MM.1S (cell line): ENCODE data around the gene CRYZL1.
A peak's percentile ranks its signal among the peaks of the same experiment; 100 is the strongest.

ENCODE experiments used
- DNase-seq: peaks from one replicate; pipeline ENCODE4 v3.0.0-alpha.2; 2015
- H2AFZ ChIP-seq: fragments of 300-600 bp; sonication (generic); 2 replicates; pipeline ENCODE4 v1.6.0; 2016; ENCODE audit warnings: antibody characterized with exemption, low read length
- H3F3A ChIP-seq: fragments of 300-600 bp; sonication (generic); 2 replicates; pipeline ENCODE4 v1.6.1; 2016; ENCODE audit warnings: mild to moderate bottlenecking, antibody characterized with exemption, low read length, moderate library complexity, mixed read lengths; ENCODE audit not compliant: insufficient read depth
- H3K27ac ChIP-seq: fragments of 300-600 bp; sonication (generic); 2 replicates; pipeline ENCODE4 v1.5.1; 2016; ENCODE audit warnings: mild to moderate bottlenecking, low read length
- H3K27me3 ChIP-seq: fragments of 300-600 bp; sonication (generic); replicated peaks from 2 replicates; pipeline ENCODE4 v1.6.0; 2016; ENCODE audit warnings: low read length; ENCODE audit not compliant: insufficient read depth
- H3K36me3 ChIP-seq: fragments of 300-600 bp; sonication (generic); replicated peaks from 2 replicates; pipeline ENCODE4 v1.6.1; 2016; ENCODE audit warnings: mild to moderate bottlenecking, low read length, mixed read lengths; ENCODE audit not compliant: insufficient read depth
- H3K4me1 ChIP-seq: fragments of 300-600 bp; sonication (generic); 2 replicates; pipeline ENCODE4 v1.6.1; 2016; ENCODE audit warnings: low read length, mixed read lengths
- H3K4me2 ChIP-seq: fragments of 300-600 bp; sonication (generic); 2 replicates; pipeline ENCODE4 v1.6.0; 2016; ENCODE audit warnings: low read depth, low read length
- H3K4me3 ChIP-seq: fragments of 300-600 bp; sonication (generic); 2 replicates; pipeline ENCODE4 v1.5.1; 2016; ENCODE audit warnings: low read length, mixed read lengths
- H3K79me2 ChIP-seq: fragments of 300-600 bp; sonication (generic); 2 replicates; pipeline ENCODE4 v1.6.1; 2016; ENCODE audit warnings: mixed run types, low read length, mixed read lengths
- H3K9ac ChIP-seq: fragments of 300-600 bp; sonication (generic); 2 replicates; pipeline ENCODE4 v1.6.1; 2016; ENCODE audit warnings: low read length, mixed read lengths
- H3K9me2 ChIP-seq: fragments of 300-600 bp; sonication (generic); replicated peaks from 2 replicates; pipeline ENCODE4 v1.6.1; 2016; ENCODE audit warnings: mild to moderate bottlenecking, low read length, mixed read lengths; ENCODE audit not compliant: insufficient read depth
- H3K9me3 ChIP-seq: fragments of 300-600 bp; sonication (generic); replicated peaks from 2 replicates; pipeline ENCODE4 v1.6.1; 2016; ENCODE audit warnings: mild to moderate bottlenecking, low read length, mixed read lengths; ENCODE audit not compliant: insufficient read depth
- H4K20me1 ChIP-seq: fragments of 300-600 bp; sonication (generic); 2 replicates; pipeline ENCODE4 v1.6.1; 2016; ENCODE audit warnings: mild to moderate bottlenecking, low read length, moderate library complexity, mixed read lengths; ENCODE audit not compliant: insufficient read depth
- EZH2 ChIP-seq: fragments of 300-600 bp; sonication (generic); optimal IDR thresholded peaks from 2 replicates; pipeline ENCODE3; 2017; ENCODE audit warnings: low read depth, mild to moderate bottlenecking, antibody characterized with exemption, low read length, mixed read lengths
- EZH2phosphoT487 ChIP-seq: fragments of 300-600 bp; sonication (generic); IDR thresholded peaks from 2 replicates; pipeline ENCODE4 v1.6.1; 2018; ENCODE audit warnings: antibody characterized with exemption, low read length
- TF ChIP-seq, protein P1 (sequence below): fragments of 300-600 bp; sonication (generic); IDR thresholded peaks from 2 replicates; pipeline ENCODE4 v1.5.1; 2016; ENCODE audit warnings: antibody characterized with exemption, low read length, mixed read lengths

CRYZL1 gene

DNA sequence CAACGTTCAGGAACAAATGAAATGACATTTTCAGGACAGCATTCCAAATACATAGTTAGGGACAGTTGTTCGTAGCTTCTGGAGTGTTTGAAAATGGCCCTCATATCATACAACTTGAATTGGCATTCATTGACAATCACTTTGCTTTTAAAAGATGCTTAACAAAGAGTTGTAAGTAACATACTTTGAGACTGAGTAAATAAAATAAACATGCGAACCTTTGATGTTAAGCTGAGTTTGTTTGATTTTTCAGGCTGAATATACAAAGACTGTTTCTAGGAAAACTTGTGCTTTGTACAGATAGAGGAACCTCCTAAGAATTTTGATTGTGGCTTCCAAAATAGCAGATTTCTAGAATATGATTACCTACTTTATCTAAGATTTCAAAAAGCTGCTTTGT lies 46.1 kb upstream of the CRYZL1 start:
- TF ChIP-seq EZH2 (no peak), EZH2phosphoT487 (no peak)
- TF ChIP-seq, protein P1, sequence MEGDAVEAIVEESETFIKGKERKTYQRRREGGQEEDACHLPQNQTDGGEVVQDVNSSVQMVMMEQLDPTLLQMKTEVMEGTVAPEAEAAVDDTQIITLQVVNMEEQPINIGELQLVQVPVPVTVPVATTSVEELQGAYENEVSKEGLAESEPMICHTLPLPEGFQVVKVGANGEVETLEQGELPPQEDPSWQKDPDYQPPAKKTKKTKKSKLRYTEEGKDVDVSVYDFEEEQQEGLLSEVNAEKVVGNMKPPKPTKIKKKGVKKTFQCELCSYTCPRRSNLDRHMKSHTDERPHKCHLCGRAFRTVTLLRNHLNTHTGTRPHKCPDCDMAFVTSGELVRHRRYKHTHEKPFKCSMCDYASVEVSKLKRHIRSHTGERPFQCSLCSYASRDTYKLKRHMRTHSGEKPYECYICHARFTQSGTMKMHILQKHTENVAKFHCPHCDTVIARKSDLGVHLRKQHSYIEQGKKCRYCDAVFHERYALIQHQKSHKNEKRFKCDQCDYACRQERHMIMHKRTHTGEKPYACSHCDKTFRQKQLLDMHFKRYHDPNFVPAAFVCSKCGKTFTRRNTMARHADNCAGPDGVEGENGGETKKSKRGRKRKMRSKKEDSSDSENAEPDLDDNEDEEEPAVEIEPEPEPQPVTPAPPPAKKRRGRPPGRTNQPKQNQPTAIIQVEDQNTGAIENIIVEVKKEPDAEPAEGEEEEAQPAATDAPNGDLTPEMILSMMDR = no peak
- H3K4me3 ChIP-seq = no peak overlapping the region
- H3K9me3 ChIP-seq = no peaks in the 10 kb centered on the region
- no peak overlapping the region for H3K9ac ChIP-seq
- H3F3A ChIP-seq = peaks cover 33% of the 10 kb centered on the region
- no peak overlapping the region for H3K4me2 ChIP-seq
- H3K4me1 ChIP-seq = peaks cover 48% of the 10 kb centered on the region
- DNase-seq = peak; percentile 5
- no peaks in the 10 kb centered on the region for H3K9me2 ChIP-seq
- no peaks in the 10 kb centered on the region for H3K27me3 ChIP-seq
- no peak overlapping the region for H3K27ac ChIP-seq
- H2AFZ ChIP-seq = no peak overlapping the region
- no peaks in the 10 kb centered on the region for H3K36me3 ChIP-seq
- no peaks in the 10 kb centered on the region for H4K20me1 ChIP-seq
- peaks cover 75% of the 10 kb centered on the region for H3K79me2 ChIP-seq

DNA sequence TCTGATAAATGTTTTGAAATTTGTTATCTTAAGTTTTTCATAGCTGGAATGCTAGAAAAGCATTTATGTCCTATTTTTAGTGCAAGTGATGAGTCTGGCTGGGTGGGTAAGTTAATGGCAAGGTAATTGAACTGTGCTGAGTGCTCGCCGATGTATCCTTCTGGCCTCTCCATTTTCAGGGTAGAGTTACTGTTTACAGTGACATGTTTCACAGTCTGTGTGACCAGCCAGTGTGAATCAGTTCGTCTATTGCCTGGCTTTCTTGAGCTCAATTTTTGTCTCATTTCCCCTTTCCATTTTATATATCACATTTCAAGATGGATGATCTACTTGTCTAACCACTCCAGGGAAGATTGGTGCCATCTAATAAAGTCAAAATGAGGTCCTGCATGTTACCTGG lies 44.8 kb upstream of the CRYZL1 start:
- peaks cover 38% of the 10 kb centered on the region for H3K4me1 ChIP-seq
- H3K79me2 ChIP-seq = peaks cover 68% of the 10 kb centered on the region
- no peaks in the 10 kb centered on the region for H3K9me2 ChIP-seq
- no peaks in the 10 kb centered on the region for H3K9me3 ChIP-seq
- peak overlapping the region; percentile 53 for H3K4me3 ChIP-seq
- H3K27ac ChIP-seq = peak overlapping the region; percentile 83; the same call in 1 of the 2 replicates
- no peaks in the 10 kb centered on the region for H4K20me1 ChIP-seq
- peak; percentile 5 for DNase-seq
- H3F3A ChIP-seq = peaks cover 32% of the 10 kb centered on the region
- H3K4me2 ChIP-seq = peak overlapping the region; percentile 84
- TF ChIP-seq EZH2 = no peak
- H2AFZ ChIP-seq = no peak overlapping the region
- H3K27me3 ChIP-seq = no peaks in the 10 kb centered on the region
- H3K36me3 ChIP-seq = no peaks in the 10 kb centered on the region
- peak overlapping the region; percentile 42; the same call in 1 of the 2 replicates for H3K9ac ChIP-seq

DNA sequence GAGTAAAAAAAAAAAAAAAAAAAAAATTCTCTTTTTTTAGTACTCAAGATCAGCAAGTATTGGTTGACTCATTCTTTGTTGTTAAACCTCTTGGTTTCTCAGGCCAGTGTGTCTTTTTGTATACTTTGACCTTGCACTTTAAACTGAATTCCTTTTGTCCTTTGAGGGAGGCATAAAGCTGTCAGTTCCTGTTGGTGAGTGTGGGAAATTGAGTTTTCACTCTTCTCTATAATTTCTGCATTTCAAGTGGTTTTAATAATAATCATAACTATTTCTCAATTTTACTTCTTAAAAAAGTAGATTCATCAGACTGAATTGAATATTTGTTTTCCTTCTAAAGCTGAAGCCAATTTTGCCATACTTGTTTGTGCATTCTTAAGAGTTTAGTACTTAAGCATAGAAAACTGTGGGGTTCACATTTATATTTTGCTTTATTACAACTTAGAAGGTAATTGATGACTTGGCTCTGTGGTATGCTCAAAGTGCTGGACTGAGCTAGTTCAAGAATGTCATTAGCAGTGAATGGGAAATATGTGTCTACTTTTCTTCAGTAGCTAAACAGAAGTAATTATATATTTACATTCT lies 44.2 kb upstream of the CRYZL1 start:
- Histone ChIP-seq H3K9me2 (no peaks in the 10 kb centered on the region), H2AFZ (peak overlapping the region; percentile 15; the same call in 1 of the 2 replicates), H3K36me3 (no peaks in the 10 kb centered on the region), H3K4me3 (peak overlapping the region; percentile 53), H3K27me3 (no peaks in the 10 kb centered on the region), H3K9ac (peak overlapping the region; percentile 42; the same call in 1 of the 2 replicates), H3K4me2 (peak overlapping the region; percentile 84), H4K20me1 (no peaks in the 10 kb centered on the region), H3F3A (peaks cover 25% of the 10 kb centered on the region), H3K27ac (peak overlapping the region; percentile 83), H3K4me1 (peaks cover 35% of the 10 kb centered on the region), H3K9me3 (no peaks in the 10 kb centered on the region), H3K79me2 (peaks cover 72% of the 10 kb centered on the region)
- DNase-seq = peak; percentile 7
- TF ChIP-seq EZH2phosphoT487 = no peak
- TF ChIP-seq, protein P1 = no peak
- TF ChIP-seq EZH2 = no peak

DNA sequence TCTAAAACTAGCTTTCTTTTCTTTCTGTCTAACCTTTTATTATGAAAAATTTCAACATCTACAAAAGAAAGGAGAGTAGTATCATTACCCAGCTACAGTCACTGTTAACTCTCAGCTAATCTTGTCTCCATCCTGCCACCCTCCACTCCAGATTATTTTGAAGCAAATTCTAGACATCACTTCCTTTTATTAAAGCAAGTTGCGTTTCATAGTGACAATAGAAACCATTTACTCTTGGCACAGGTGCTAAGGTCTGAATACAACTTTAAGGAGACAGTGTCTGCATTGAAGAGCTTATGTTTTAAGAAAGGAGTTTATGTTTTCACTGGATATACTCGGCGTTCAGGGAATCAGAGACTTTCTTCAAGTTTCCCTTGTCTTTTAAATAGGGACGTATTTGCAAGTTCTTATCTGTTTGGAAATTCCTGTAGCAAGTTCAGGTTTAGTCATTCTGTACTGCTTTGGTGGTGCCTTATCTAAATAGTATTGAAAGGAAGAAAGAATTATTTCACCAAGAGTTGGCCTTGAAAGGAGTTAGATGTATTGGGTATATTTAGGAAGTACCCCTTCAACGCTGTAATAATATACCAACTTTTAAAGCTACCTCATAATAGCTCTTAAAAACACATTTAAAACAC lies 43.5 kb upstream of the CRYZL1 start:
- Histone ChIP-seq H3K9me2 (no peaks in the 10 kb centered on the region), H3K9me3 (no peaks in the 10 kb centered on the region), H3K4me1 (peaks cover 35% of the 10 kb centered on the region), H3K36me3 (no peaks in the 10 kb centered on the region), H2AFZ (peak overlapping the region; percentile 44), H3K4me2 (peak overlapping the region; percentile 84), H3F3A (peaks cover 25% of the 10 kb centered on the region), H3K27ac (peak overlapping the region; percentile 83), H4K20me1 (no peaks in the 10 kb centered on the region), H3K79me2 (peaks cover 74% of the 10 kb centered on the region), H3K4me3 (peak overlapping the region; percentile 53), H3K27me3 (no peaks in the 10 kb centered on the region), H3K9ac (peak overlapping the region; percentile 42; the same call in 1 of the 2 replicates)
- TF ChIP-seq EZH2phosphoT487 (no peak), EZH2 (no peak)
- TF ChIP-seq, protein P1 = no peak
- peak; percentile 89 for DNase-seq
